ENCODE measurements around the gene MPL. TPM values are rescaled to one million over a fixed set of nuclear protein-coding genes. Genes with fewer than 3 reads are reported as not detected.

The MPL gene
- total and polyA plus RNA-seq, 9 donors, result 0.35 to 2.6 (median 0.73) TPM; not detected in 1

DNA sequence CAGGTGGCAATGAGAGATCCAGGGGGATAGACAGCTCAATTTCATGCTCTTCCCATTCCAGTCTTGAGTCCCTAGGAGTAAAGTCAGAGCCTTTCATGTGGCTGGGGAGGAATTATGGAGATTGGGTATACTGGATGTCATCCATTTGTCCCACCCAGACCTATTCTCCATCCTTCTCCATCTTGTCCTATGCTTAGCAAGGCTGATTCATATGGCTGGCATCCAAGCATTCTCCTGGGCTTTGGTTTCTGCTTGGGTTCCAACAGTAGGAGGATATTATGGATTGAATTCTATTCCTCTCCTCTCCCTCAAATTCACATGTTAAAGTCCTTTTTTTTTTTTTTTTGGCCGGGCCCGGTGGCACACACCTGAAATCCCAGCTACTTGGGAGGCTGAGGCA lies 17.3 kb downstream of the MPL start:
- intact Hi-C loops (cut with DNase I), result no loop called here
- 89 to 97% (median 96%) methylated on average over 2 of the region's 2 CpGs for WGBS, 3 donors
- no peaks in the 10 kb centered on the region for H3K9me3 ChIP-seq
- no peaks in the 10 kb centered on the region for H3K36me3 ChIP-seq
- H3K27me3 ChIP-seq, result no peaks in the 10 kb centered on the region
- no peak overlapping the region for H3K4me3 ChIP-seq
- TF ChIP-seq POLR2A (IDR thresholded peaks at IDR 0.05) (no peak), EP300 (IDR thresholded peaks at IDR 0.05) (no peak)
- TF ChIP-seq, protein P1, sequence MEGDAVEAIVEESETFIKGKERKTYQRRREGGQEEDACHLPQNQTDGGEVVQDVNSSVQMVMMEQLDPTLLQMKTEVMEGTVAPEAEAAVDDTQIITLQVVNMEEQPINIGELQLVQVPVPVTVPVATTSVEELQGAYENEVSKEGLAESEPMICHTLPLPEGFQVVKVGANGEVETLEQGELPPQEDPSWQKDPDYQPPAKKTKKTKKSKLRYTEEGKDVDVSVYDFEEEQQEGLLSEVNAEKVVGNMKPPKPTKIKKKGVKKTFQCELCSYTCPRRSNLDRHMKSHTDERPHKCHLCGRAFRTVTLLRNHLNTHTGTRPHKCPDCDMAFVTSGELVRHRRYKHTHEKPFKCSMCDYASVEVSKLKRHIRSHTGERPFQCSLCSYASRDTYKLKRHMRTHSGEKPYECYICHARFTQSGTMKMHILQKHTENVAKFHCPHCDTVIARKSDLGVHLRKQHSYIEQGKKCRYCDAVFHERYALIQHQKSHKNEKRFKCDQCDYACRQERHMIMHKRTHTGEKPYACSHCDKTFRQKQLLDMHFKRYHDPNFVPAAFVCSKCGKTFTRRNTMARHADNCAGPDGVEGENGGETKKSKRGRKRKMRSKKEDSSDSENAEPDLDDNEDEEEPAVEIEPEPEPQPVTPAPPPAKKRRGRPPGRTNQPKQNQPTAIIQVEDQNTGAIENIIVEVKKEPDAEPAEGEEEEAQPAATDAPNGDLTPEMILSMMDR (IDR thresholded peaks at IDR 0.05), result no peak
- no peak overlapping the region for H3K27ac ChIP-seq
- peaks cover 5% of the 10 kb centered on the region for H3K4me1 ChIP-seq (ENCODE audit: insufficient read depth)
- DNase-seq, result no peak

DNA sequence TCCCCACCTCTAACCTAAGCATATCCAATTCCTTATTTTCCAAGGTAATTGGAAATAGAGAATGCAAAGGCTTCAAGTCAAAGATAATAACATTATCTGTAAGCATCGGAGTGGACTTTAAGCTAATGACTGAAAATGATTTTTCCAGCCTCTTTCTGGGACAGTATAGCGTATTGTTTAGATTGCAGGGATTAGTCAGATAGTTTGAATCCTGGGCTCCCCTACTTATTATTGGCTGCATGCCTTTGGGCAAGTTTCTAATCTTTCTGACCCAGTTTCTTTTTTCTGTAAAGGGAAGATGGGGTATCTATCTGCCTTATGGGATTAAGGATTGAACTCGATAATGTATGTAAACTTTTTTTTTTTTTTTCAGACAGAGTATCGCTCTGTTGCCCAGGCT lies 19.6 kb downstream of the MPL start:
- 91 to 97% (median 96%) methylated on average over 4 of the region's 4 CpGs for WGBS, 3 donors
- no peak for TF ChIP-seq POLR2A (IDR thresholded peaks at IDR 0.05)
- TF ChIP-seq, protein P1 (IDR thresholded peaks at IDR 0.05), result no peak
- no peak for TF ChIP-seq EP300 (IDR thresholded peaks at IDR 0.05)
- no peaks in the 10 kb centered on the region for H3K36me3 ChIP-seq
- no peaks in the 10 kb centered on the region for H3K9me3 ChIP-seq
- intact Hi-C loops (cut with DNase I), result no loop called here
- H3K27ac ChIP-seq, result no peak overlapping the region
- no peaks in the 10 kb centered on the region for H3K27me3 ChIP-seq
- H3K4me3 ChIP-seq, result no peak overlapping the region
- DNase-seq, result no peak
- peaks cover 5% of the 10 kb centered on the region for H3K4me1 ChIP-seq (ENCODE audit: insufficient read depth)

DNA sequence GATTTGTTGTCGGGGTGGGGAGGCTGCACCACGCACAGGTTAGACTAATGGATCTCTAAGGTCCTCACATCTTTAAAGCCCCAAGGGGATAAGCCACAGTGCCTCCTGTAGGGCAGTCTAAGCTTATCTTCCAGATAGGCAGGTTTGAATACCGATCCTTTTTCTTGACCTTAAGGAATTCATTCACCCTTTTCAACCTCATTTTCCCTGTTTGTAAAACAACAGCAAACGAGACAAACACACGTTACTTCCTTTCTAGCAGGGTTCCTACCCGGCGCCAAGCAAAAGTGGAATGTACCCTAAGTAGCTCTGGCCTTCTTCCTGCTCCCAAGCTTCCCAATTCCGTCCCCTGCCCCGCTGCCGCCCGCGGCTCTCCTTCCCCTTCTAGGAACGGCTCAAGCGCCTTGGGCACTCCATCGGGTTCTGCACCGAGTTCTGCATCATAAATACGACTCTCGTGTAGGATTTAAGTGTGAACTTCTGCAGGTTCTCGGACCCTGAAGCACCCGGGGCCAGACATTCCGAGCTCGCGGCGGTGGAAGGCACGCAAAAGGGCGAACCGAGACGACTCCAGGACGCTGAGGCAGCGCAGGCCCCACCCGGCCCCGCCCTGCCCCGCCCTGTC lies 20.6 kb downstream of the MPL start:
- intact Hi-C loops (cut with DNase I), result no loop called here
- Histone ChIP-seq H3K27ac (peak overlapping the region in 1 of 2 donors; percentile 52), H3K4me1 (ENCODE audit: insufficient read depth) (peaks cover 5% of the 10 kb centered on the region), H3K36me3 (no peaks in the 10 kb centered on the region), H3K4me3 (peak overlapping the region; percentile 70), H3K27me3 (no peaks in the 10 kb centered on the region), H3K9me3 (no peaks in the 10 kb centered on the region)
- no peak for DNase-seq
- 0 to 1% (median 1%) methylated on average over 26 to 33 of the region's 33 CpGs for WGBS, 3 donors
- TF ChIP-seq EP300 (IDR thresholded peaks at IDR 0.05), result no peak
- TF ChIP-seq, protein P1 (IDR thresholded peaks at IDR 0.05), result no peak
- no peak for TF ChIP-seq POLR2A (IDR thresholded peaks at IDR 0.05)

DNA sequence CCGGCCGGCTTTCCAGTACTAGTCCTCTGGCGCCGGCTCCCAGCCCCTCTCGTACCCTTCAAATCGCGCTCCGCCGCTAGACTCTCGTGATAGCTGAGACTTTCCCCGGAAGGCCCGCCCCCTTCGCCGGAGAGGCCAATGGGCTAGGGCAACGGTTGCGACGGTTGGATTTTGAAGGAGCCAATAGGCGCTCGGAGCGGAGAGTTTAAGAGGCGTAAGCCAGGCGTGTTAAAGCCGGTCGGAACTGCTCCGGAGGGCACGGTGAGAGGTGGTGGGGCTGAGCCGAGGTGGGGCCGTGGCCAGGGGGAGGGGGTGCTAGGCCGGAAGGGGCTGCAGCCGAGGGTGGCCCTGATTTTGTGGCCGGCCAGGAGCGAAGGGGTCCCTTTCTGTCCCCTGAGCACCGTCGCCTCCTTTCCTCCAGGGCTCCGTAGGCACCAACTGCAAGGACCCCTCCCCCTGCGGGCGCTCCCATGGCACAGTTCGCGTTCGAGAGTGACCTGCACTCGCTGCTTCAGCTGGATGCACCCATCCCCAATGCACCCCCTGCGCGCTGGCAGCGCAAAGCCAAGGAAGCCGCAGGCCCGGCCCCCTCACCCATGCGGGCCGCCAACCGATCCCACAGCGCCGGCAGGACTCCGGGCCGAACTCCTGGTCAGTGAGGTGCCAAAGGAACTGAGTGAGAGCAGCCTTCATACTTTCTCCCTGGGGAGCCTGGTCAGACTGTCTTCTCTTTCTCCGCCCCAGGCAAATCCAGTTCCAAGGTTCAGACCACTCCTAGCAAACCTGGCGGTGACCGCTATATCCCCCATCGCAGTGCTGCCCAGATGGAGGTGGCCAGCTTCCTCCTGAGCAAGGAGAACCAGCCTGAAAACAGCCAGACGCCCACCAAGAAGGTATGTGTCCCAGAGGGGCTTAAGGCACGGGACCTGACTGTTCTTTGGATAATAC lies 21.4 kb downstream of the MPL start, which contains the start of gene CDC20:
TSS of gene CDC20 (plus strand) at position 236 of the 948 bp plus-strand sequence. CDS start at position 471, 235 bp downstream.
- H3K4me3 ChIP-seq, result peak within 1 kb of the TSS; percentile 70
- no peaks in the 10 kb centered on the region for H3K27me3 ChIP-seq
- no peaks in the 10 kb centered on the region for H3K9me3 ChIP-seq
- H3K4me1 ChIP-seq (ENCODE audit: insufficient read depth), result peaks cover 5% of the 10 kb centered on the region
- peak; percentile 94 to 98 (median 97) for DNase-seq
- H3K36me3 ChIP-seq, result no peaks in the 10 kb centered on the region
- intact Hi-C loops (cut with DNase I), result no loop called here
- H3K27ac ChIP-seq, result peak within 1 kb of the TSS in 1 of 2 donors; percentile 52
- 2 to 4% (median 2%) methylated on average over 49 to 59 of the region's 59 CpGs for WGBS, 3 donors
- TF ChIP-seq EP300 (IDR thresholded peaks at IDR 0.05), result no peak
- TF ChIP-seq, protein P1 (IDR thresholded peaks at IDR 0.05), result no peak
- TF ChIP-seq POLR2A (IDR thresholded peaks at IDR 0.05), result no peak

All from ovary (tissue), 9 donors.